HEK293 (cell line): ENCODE results near the gene JMJD6.

Source experiments
- BCL6B ChIP-seq: fragments of 450-650 bp; formaldehyde crosslinking; IDR thresholded peaks from 2 replicates; pipeline ENCODE4 v1.5.1; 2017; ENCODE audit warnings: missing biosample characterization, missing genetic modification characterization
- EGR2 ChIP-seq: fragments of 450-650 bp; formaldehyde crosslinking; IDR thresholded peaks from 2 replicates; pipeline ENCODE4 v1.5.1; 2016; ENCODE audit warnings: low read depth, missing biosample characterization, missing genetic modification characterization
- INSM2 ChIP-seq: fragments of 450-650 bp; formaldehyde crosslinking; IDR thresholded peaks from 2 replicates; pipeline ENCODE4 v1.5.1; 2016; ENCODE audit warnings: missing biosample characterization, missing genetic modification characterization
- TRIM28 ChIP-seq: IDR thresholded peaks from 2 replicates; pipeline ENCODE4 v1.6.1; 2011; ENCODE audit warnings: low read length, control low read depth, borderline replicate concordance
- TSHZ1 ChIP-seq: fragments of 450-650 bp; formaldehyde crosslinking; IDR thresholded peaks from 2 replicates; pipeline ENCODE4 v1.5.1; 2016; ENCODE audit warnings: missing biosample characterization, missing genetic modification characterization, borderline replicate concordance
- ZBTB44 ChIP-seq: fragments of 450-650 bp; IDR thresholded peaks from 2 replicates; pipeline ENCODE4 v1.5.1; 2018; ENCODE audit warnings: missing biosample characterization, mild to moderate bottlenecking, missing genetic modification characterization
- ZBTB48 ChIP-seq: fragments of 450-650 bp; formaldehyde crosslinking; IDR thresholded peaks from 2 replicates; pipeline ENCODE4 v1.5.1; 2016; ENCODE audit warnings: missing biosample characterization, missing genetic modification characterization
- ZFP37 ChIP-seq: fragments of 450-650 bp; formaldehyde crosslinking; IDR thresholded peaks from 2 replicates; pipeline ENCODE4 v1.5.1; 2016; ENCODE audit warnings: missing biosample characterization, missing genetic modification characterization
- ZNF146 ChIP-seq: fragments of 450-650 bp; formaldehyde crosslinking; IDR thresholded peaks from 2 replicates; pipeline ENCODE4 v1.5.1; 2016; ENCODE audit warnings: missing biosample characterization, missing genetic modification characterization
- ZNF18 ChIP-seq: fragments of 450-650 bp; formaldehyde crosslinking; IDR thresholded peaks from 2 replicates; pipeline ENCODE4 v1.5.1; 2016; ENCODE audit warnings: missing biosample characterization, missing genetic modification characterization
- ZNF221 ChIP-seq: fragments of 450-650 bp; formaldehyde crosslinking; IDR thresholded peaks from 2 replicates; pipeline ENCODE4 v1.5.1; 2017; ENCODE audit warnings: missing biosample characterization, missing genetic modification characterization, borderline replicate concordance
- ZNF239 ChIP-seq: fragments of 450-650 bp; formaldehyde crosslinking; IDR thresholded peaks from 2 replicates; pipeline ENCODE4 v1.5.1; 2016; ENCODE audit warnings: missing biosample characterization, missing genetic modification characterization
- ZNF266 ChIP-seq: fragments of 450-650 bp; formaldehyde crosslinking; IDR thresholded peaks from 2 replicates; pipeline ENCODE4 v1.5.1; 2016; ENCODE audit warnings: missing biosample characterization, missing genetic modification characterization, low read depth
- ZNF280D ChIP-seq: fragments of 450-650 bp; formaldehyde crosslinking; IDR thresholded peaks from 2 replicates; pipeline ENCODE4 v1.5.1; 2016; ENCODE audit warnings: missing biosample characterization, missing genetic modification characterization
- ZNF449 ChIP-seq: fragments of 450-650 bp; formaldehyde crosslinking; IDR thresholded peaks from 2 replicates; pipeline ENCODE4 v1.5.1; 2017; ENCODE audit warnings: missing biosample characterization, mild to moderate bottlenecking, missing genetic modification characterization, moderate library complexity
- ZNF501 ChIP-seq: fragments of 450-650 bp; formaldehyde crosslinking; IDR thresholded peaks from 2 replicates; pipeline ENCODE4 v1.5.1; 2016; ENCODE audit warnings: missing biosample characterization, missing genetic modification characterization
- ZNF585B ChIP-seq: fragments of 450-650 bp; formaldehyde crosslinking; IDR thresholded peaks from 2 replicates; pipeline ENCODE4 v1.5.1; 2016; ENCODE audit warnings: missing biosample characterization, missing genetic modification characterization
- ZNF660 ChIP-seq: fragments of 450-650 bp; IDR thresholded peaks from 2 replicates; pipeline ENCODE4 v1.5.1; 2018; ENCODE audit warnings: missing biosample characterization, mild to moderate bottlenecking, missing genetic modification characterization
- ZNF768 ChIP-seq: fragments of 450-650 bp; formaldehyde crosslinking; IDR thresholded peaks from 2 replicates; pipeline ENCODE4 v1.5.1; 2018; ENCODE audit warnings: missing biosample characterization, mild to moderate bottlenecking, missing genetic modification characterization
- ZNF792 ChIP-seq: fragments of 450-650 bp; formaldehyde crosslinking; IDR thresholded peaks from 2 replicates; pipeline ENCODE4 v1.5.1; 2016; ENCODE audit warnings: missing biosample characterization, missing genetic modification characterization

Gene JMJD6

GRCh38 chr17:76709077-76709950 is 17.1 kb downstream of the JMJD6 start (continued):
- TF ChIP-seq ZBTB44 (0 out of 2 replicates have a peak, but pooled peaks have one; percentile 18), ZNF146 (tag by site-specific recombination) (no peak), TRIM28 (peak; percentile 68; the same call in 1 of the 2 replicates), ZNF768 (tag by site-specific recombination) (no peak), ZNF18 (tag by site-specific recombination) (no peak), ZNF221 (no peak), ZNF449 (tag by site-specific recombination) (peak; percentile 23; the same call in 1 of the 2 replicates), EGR2 (0 out of 2 replicates have a peak, but pooled peaks have one; percentile 32), ZNF239 (tag by site-specific recombination) (no peak), ZNF280D (no peak), ZBTB48 (peak; percentile 41), ZFP37 (tag by site-specific recombination) (peak; percentile 65), ZNF266 (tag by site-specific recombination) (no peak), TSHZ1 (0 out of 2 replicates have a peak, but pooled peaks have one; percentile 65), BCL6B (no peak), ZNF660 (tag by site-specific recombination) (0 out of 2 replicates have a peak, but pooled peaks have one; percentile 46), ZNF792 (no peak), ZNF501 (peak; percentile 57; the same call in 1 of the 2 replicates), ZNF585B (no peak), INSM2 (tag by site-specific recombination) (peak; percentile 79)
- TF ChIP-seq, all 188 proteins: peak for 62
